Stomach smooth muscle (tissue), 2 donors: ENCODE results near the gene PIK3R6.

ENCODE experiments used
- H3K27ac ChIP-seq: one replicate; pipeline ENCODE4 v1.7.0; 2013; ENCODE audit warnings: mild to moderate bottlenecking, low read length, inconsistent platforms
- H3K27me3 ChIP-seq, 2 donors: one replicate each; pipeline ENCODE4 v1.7.0; 2013; ENCODE audit warnings: low read length in 2 of 2; ENCODE audit not compliant: insufficient read depth in 2 of 2, control insufficient read depth in 1 of 2
- H3K36me3 ChIP-seq, 2 donors: one replicate each; pipeline ENCODE4 v1.7.0; 2013; ENCODE audit warnings: low read length in 2 of 2; ENCODE audit not compliant: control insufficient read depth in 2 of 2, insufficient read depth in 2 of 2
- H3K4me1 ChIP-seq: one replicate; pipeline ENCODE4 v1.7.0; 2013; ENCODE audit warnings: low read length; ENCODE audit not compliant: control insufficient read depth, insufficient read depth
- H3K4me3 ChIP-seq, 2 donors: one replicate each; pipeline ENCODE4 v1.7.0; 2013; ENCODE audit warnings: low read length in 2 of 2
- H3K9ac ChIP-seq, 2 donors: one replicate each; pipeline ENCODE4 v1.7.0; 2013; ENCODE audit warnings: low read length in 2 of 2, mild to moderate bottlenecking in 1 of 2
- H3K9me3 ChIP-seq, 2 donors: one replicate each; pipeline ENCODE4 v1.7.0; 2013; ENCODE audit warnings: low read length in 2 of 2; ENCODE audit not compliant: control insufficient read depth in 2 of 2
- donor health status: healthy.
- donor health status: Pancreatic carcinoma.

Gene PIK3R6

DNA sequence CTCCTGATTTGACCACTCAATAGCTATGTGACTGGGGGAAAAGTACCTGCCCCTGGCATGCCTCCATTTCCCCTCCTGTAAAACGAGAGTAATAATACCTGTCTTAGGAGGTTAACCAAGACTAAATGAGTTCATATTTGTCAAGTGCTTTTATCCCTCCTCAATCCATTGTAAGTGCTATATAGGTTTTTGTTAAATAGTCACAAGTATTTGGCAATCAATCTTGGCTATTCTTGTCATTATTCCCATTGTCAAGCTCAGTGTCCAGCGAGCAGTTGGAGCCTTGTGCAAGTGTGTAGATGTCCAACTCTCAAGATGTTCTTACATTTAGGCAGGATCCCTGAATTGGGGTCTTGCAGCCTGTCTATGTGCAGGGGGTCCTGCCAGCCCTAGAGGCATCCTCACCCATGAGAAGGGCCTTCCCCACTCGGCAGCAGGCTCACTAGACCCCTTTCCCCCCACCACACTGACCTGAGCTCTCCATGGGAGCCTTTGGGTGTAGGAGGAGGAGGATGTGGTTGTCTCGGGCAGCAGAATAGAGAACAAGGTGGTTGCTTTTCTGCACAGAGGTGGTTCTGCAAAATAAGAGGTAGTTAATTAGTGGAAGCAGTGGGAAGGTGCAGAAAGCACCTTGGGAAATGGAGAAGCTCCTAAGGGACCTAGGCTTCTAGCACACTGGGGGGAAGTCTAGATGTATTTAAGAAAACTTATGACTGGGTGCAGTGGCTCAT, 18.0 kb downstream of the PIK3R6 start:
- H3K4me1 ChIP-seq = no peaks in the 10 kb centered on the region
- H3K9me3 ChIP-seq = no peaks in the 10 kb centered on the region
- no peak overlapping the region for H3K27ac ChIP-seq
- no peaks in the 10 kb centered on the region for H3K36me3 ChIP-seq
- no peak overlapping the region for H3K4me3 ChIP-seq
- no peak overlapping the region for H3K9ac ChIP-seq
- no peaks in the 10 kb centered on the region for H3K27me3 ChIP-seq

DNA sequence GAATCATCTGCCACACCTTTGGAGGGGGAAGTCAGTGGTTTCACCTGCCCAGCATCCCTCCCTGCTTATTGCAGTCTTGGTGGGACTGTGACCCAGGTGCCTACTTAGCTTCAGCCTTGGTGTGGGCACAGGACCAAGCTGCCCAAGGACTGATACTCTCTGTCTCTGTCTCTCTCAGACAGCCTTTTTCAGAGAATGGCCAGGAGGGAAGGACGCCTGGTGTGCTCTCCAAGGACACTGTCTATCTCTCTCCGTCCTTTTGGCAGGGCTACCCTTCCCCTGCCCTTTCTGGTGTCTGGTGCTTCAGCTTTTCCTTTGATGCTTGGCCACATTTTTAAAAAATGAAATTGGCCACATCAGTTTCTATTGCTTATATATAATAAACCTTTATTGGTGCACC, 19.6 kb downstream of the PIK3R6 start:
- no peak overlapping the region for H3K27ac ChIP-seq
- no peak overlapping the region for H3K4me3 ChIP-seq
- H3K27me3 ChIP-seq = no peaks in the 10 kb centered on the region
- H3K36me3 ChIP-seq = no peaks in the 10 kb centered on the region
- no peak overlapping the region for H3K9ac ChIP-seq
- H3K4me1 ChIP-seq = no peaks in the 10 kb centered on the region
- no peaks in the 10 kb centered on the region for H3K9me3 ChIP-seq

DNA sequence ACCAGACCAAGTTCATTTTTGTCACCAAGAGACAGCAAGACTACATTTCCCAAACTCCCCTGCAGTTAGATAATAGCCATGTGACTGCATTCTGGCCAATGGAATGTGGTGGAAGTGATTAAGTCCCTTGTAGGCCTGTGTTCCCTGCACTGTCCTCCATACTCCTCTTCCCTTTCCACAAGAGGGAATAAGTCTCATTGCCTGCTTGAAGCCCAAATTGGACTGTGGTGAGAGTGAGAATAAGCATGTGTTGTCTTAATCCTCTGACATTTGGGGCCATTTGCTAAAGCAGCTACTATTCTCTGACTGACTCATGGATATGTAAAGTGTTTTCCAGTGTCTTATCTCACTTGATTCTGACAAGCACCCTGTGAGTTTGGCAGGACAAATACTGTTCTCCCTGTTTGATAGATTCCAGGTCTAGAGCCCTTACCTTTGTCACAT, 20.7 kb downstream of the PIK3R6 start:
- Histone ChIP-seq H3K4me3 (no peak overlapping the region), H3K27ac (no peak overlapping the region)

DNA sequence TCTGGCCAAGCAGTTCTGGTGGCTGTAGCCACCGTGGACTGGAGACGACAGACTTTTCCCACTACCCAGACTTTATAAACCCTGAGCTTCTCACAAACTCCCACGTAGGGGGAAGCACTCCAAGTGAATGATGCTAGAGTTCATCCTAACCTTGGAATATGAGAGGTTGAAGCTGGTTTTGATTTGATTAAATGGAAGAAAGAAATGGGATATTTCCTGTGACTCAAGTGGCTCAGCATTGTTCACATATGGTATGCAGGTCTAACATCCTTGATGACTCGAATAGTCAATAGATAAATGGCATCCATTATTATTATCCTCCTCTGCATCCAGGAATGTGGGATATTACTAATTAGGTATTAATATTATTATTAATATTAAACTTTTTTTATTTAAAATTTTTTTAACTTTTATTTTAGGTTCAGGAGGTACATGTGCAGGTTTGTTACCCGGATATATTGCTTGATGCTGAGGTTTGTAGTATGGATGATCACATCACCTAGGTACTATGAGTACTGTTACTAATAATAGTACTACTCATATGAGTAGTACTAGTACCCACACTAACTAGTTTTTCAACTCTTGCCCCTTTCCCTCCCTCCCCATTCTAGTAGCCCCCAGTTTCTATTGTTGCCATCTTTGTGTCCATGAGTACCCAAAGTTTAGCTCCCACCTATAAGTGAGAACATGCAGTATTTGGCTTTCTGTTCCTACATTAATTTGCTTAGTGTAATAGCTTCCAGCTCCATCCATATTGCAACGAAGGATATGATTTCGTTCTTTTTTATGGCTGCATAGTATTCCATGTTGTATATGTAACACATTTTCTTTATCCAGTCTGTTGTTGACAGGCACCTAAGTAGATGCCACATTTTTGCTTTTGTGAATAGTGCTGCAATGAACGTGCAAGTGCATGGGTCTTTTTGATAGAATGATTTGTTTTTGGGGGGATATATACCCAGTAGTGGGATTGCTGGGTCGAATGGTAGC, 22.9 kb downstream of the PIK3R6 start:
- Histone ChIP-seq H3K36me3 (no peaks in the 10 kb centered on the region), H3K27ac (no peak overlapping the region), H3K27me3 (peaks cover 0 to 2% of the 10 kb centered on the region in 2 donors), H3K4me3 (no peak overlapping the region), H3K4me1 (no peaks in the 10 kb centered on the region), H3K9me3 (no peaks in the 10 kb centered on the region), H3K9ac (no peak overlapping the region)

More for the DNA sequence above, 20.7 kb downstream of the PIK3R6 start:
- Histone ChIP-seq H3K36me3 (no peaks in the 10 kb centered on the region), H3K4me1 (no peaks in the 10 kb centered on the region), H3K9me3 (no peaks in the 10 kb centered on the region), H3K9ac (no peak overlapping the region), H3K27me3 (peaks cover 0 to 2% of the 10 kb centered on the region in 2 donors)

DNA sequence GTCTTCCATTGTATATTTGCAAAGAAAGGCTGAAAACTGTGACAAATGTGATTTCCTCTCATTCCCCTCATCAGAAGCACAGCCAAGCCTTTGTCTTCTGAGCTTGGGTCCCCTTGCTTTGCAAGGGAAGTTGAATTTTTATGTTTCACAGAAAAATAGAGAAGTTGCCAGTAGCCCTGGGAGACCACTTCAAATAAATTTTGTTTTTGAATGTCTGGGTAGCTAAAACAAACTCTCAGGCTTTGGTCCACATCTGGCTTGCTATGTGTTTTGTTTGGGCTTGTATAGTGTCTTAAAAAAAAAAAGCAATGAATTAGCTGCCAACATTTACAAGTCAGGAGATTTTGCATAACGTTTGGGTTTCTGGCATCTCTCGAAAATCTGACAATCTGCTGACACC, 24.1 kb downstream of the PIK3R6 start:
- H3K4me1 ChIP-seq = no peaks in the 10 kb centered on the region

DNA sequence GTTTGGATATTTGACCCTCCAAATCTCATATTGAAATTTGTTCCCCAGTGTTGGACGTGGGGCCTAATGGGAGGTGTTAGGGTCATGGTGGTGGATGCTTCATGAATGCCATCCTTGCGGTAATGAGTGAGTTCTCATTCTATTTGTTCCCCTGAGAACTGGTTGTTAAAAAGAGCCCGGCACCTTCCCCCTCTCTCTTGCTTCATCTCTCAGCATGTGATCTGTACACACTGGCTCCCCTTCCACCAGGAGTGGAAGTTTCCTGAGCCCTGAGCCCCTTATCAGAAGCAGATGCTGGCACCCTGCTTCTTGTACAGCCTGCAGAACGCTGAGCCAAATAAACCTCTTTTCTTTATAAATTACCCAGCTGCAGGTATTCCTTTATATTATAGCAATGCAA, 25.6 kb downstream of the PIK3R6 start:
- peaks cover 6 to 14% of the 10 kb centered on the region in 2 donors for H3K27me3 ChIP-seq
- no peak overlapping the region for H3K27ac ChIP-seq
- H3K9ac ChIP-seq = no peak overlapping the region
- H3K9me3 ChIP-seq = no peaks in the 10 kb centered on the region
- no peak overlapping the region for H3K4me3 ChIP-seq
- no peaks in the 10 kb centered on the region for H3K4me1 ChIP-seq
- H3K36me3 ChIP-seq = no peaks in the 10 kb centered on the region

More for the DNA sequence above, 24.1 kb downstream of the PIK3R6 start:
- Histone ChIP-seq H3K36me3 (no peaks in the 10 kb centered on the region), H3K9me3 (no peaks in the 10 kb centered on the region), H3K27ac (no peak overlapping the region), H3K27me3 (peaks cover 0 to 4% of the 10 kb centered on the region in 2 donors), H3K4me3 (no peak overlapping the region), H3K9ac (no peak overlapping the region)

DNA sequence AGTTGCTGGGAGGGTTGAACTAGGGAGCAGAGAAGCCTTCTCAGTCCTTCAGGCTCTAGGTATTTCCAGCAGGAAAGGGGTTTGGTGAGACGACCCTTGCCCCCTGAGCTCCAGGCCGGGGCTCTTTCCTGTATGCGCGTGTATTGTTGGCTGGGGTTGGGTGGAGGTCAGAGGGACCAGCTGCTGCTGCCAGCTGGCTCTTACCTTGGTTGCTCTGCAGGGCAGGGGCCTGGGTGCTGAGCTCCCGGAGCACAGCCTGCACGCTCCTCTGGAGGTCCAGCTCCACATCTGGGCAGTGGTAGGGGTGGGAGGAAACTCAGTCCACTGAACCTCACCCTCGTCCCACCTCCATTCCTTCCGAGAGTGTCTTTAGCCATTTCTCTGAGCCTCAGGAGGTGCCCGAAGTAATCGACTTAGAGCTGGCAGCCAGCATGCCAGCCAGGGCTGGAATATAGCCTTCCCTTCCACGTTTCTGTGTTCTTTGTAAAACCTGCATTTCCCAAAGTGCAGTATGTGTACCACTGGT, 28.0 kb downstream of the PIK3R6 start:
- no peaks in the 10 kb centered on the region for H3K36me3 ChIP-seq
- H3K9ac ChIP-seq = no peak overlapping the region
- H3K4me1 ChIP-seq = no peaks in the 10 kb centered on the region
- H3K4me3 ChIP-seq = no peak overlapping the region
- peaks cover 16 to 24% of the 10 kb centered on the region in 2 donors for H3K27me3 ChIP-seq
- H3K27ac ChIP-seq = no peak overlapping the region
- peaks cover 0 to 7% of the 10 kb centered on the region in 2 donors for H3K9me3 ChIP-seq

DNA sequence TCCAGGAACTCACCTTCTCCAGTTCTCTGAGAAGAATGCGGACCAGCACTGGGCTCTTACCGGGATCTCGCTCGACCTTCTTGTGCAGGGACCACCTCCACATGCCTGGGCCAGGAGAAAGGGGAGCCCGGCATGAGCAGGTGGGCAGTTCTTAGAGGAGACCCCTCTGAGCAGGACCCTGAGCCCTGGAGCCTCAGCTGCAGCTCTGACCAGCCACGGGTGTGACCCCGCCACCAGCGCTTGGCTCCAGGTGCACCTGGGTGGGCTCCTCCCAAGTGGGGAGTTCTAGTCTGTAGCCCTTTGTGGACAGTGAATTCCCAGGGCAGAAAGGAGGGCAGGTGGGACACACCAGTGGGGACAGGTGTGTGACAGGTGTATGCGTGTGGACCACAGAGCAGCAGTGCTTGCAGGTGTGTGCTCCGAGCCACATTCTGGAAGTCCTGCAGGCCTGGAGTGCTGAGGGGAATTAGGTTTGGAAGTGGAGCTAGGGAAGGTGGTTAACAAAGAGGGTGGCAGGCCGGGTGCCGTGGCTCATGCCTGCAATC, 28.9 kb downstream of the PIK3R6 start:
- Histone ChIP-seq H3K27ac (no peak overlapping the region), H3K9me3 (peaks cover 0 to 7% of the 10 kb centered on the region in 2 donors), H3K4me3 (no peak overlapping the region), H3K36me3 (no peaks in the 10 kb centered on the region), H3K4me1 (no peaks in the 10 kb centered on the region), H3K27me3 (peaks cover 16 to 24% of the 10 kb centered on the region in 2 donors), H3K9ac (no peak overlapping the region)

DNA sequence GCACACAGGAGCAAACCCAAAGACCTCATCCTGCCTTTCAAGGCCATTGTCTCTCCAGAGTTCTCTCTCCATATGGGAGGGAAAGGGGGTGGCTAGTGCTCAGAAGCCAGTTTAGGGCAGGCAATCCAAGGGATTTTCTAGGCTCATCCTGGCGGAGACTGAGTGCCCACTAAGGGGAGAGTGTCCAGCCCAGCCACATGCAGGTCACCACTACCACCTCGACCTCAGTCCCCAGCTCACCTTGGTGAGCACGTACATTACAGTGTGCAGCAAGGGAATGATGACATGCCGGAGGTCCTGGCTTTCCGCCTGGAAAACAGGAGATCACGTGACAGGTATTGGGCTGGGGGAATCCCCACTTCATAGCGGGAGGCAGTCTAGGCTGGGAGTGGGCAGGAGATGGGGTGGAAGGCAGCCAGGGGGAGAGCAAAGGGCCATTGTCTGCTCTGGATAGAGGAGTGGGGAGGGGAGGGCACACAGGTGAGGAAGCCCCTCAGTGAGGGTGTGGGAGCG, 29.9 kb downstream of the PIK3R6 start:
- H3K9me3 ChIP-seq = peaks cover 0 to 7% of the 10 kb centered on the region in 2 donors
- no peak overlapping the region for H3K4me3 ChIP-seq
- H3K27ac ChIP-seq = no peak overlapping the region
- peaks cover 23 to 27% of the 10 kb centered on the region in 2 donors for H3K27me3 ChIP-seq
- no peaks in the 10 kb centered on the region for H3K4me1 ChIP-seq
- H3K9ac ChIP-seq = no peak overlapping the region
- no peaks in the 10 kb centered on the region for H3K36me3 ChIP-seq

DNA sequence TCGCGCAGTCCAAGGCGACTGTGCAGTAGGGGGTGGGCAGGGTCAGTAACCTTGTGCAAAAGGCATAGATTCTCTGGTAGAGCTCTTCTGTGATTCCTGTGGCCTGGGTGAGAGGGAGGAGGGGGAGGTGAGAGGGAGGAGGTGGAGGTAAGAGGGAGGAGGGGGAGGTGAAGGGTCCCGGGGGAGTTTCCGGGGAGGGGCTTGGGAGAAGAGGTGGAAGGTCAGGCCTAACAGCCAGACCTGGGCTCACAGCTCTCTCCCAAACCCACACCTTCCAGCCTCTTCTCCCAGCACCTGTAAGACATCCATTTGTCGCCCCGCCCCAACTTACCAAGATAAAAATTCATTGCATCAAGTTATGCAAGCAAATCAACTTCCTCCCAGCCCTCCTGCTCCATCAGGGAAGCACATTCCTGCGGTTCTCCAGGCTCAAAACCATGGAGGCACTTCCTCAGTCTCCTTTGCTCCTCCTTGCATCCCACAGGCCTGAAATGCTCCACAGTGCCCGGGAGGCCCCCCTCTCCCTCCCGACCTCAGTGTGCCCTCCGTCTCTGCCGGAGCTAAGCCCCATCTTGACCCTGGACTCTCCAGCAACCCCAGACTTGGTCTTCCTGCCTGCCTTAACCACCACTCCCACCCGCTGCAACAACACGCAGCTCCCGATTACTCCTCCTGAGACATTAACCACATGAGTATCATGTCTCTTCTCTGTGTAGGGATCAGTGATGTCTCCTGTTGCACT, 30.5 kb downstream of the PIK3R6 start:
- Histone ChIP-seq H3K27me3 (peaks cover 25% of the 10 kb centered on the region in 2 donors), H3K27ac (no peak overlapping the region), H3K4me3 (no peak overlapping the region), H3K36me3 (no peaks in the 10 kb centered on the region), H3K4me1 (no peaks in the 10 kb centered on the region), H3K9ac (no peak overlapping the region), H3K9me3 (peaks cover 0 to 7% of the 10 kb centered on the region in 2 donors)
